Tibial nerve (tissue), 4 donors: Measurements from ENCODE around the gene MAPRE2. TPM values are rescaled to one million over a fixed set of nuclear protein-coding genes. Genes with fewer than 3 reads are reported as not detected.

Experiments
- DNase-seq, 2 donors: peaks; one replicate each; pipeline ENCODE4 v3.0.0-alpha.2; 2019; ENCODE audit warnings: low spot score in 2 of 2
- H3K27ac ChIP-seq, 4 donors: fragments of 200-600 bp; sonication (generic) in 3 of 4; one replicate each; pipeline ENCODE4 v1.5.1; 2017 to 2019; ENCODE audit warnings: mild to moderate bottlenecking in 1 of 4
- H3K27me3 ChIP-seq, 2 donors: fragments of 200-600 bp; sonication (generic) in 1 of 2; one replicate each; pipeline versions ENCODE4 v1.5.1 to v1.6.0; 2017 to 2019
- H3K36me3 ChIP-seq, 3 donors: fragments of 200-600 bp; sonication (generic); one replicate each; pipeline ENCODE4 v1.5.1; 2018 to 2019
- H3K4me1 ChIP-seq, 4 donors: fragments of 200-600 bp; sonication (generic) in 3 of 4; one replicate each; pipeline ENCODE4 v1.5.1; 2017 to 2019
- H3K4me3 ChIP-seq, 4 donors: fragments of 200-600 bp; sonication (generic) in 3 of 4; one replicate each; pipeline ENCODE4 v1.5.1; 2017 to 2019; ENCODE audit warnings: mild to moderate bottlenecking in 1 of 4, moderate library complexity in 1 of 4
- H3K9me3 ChIP-seq, 4 donors: fragments of 200-600 bp; sonication (generic) in 3 of 4; one replicate each; pipeline ENCODE4 v1.5.1; 2017 to 2019
- EP300 ChIP-seq, 2 donors: sonication (generic); formaldehyde crosslinking; IDR thresholded peaks; one replicate each; pipeline ENCODE4 v1.6.1; 2017; ENCODE audit warnings: antibody characterized with exemption in 2 of 2, mild to moderate bottlenecking in 1 of 2
- POLR2A ChIP-seq, 2 donors: fragments of 450-650 bp; IDR thresholded peaks; one replicate each; pipeline ENCODE4 v1.6.1; 2017; ENCODE audit warnings: antibody characterized with exemption in 2 of 2, mild to moderate bottlenecking in 2 of 2, moderate library complexity in 2 of 2
- WGBS, 2 donors: methylation state at CpG; one replicate each; pipeline ENCODE4 v1.1.5; 2018; 5-methylcytosine and 5-hydroxymethylcytosine counted together
- total RNA-seq, 4 donors: library from RNA; depleted of rRNA; stranded (reverse); fragments of >200 nt; gene quantifications; one replicate each; pipeline ENCODE4 v1.1.0, GENCODE V29; 2016
- TF ChIP-seq, protein P1 (sequence below), 5 experiments: fragments of 200-600 bp in 3 of 5; fragments of 450-650 bp in 2 of 5; sonication (generic) in 3 of 5; IDR thresholded peaks; one replicate each; pipeline ENCODE4 v1.5.1; 2016 to 2019; ENCODE audit warnings: antibody characterized with exemption in 5 of 5, mild to moderate bottlenecking in 3 of 5, moderate library complexity in 2 of 5

The MAPRE2 gene
- total RNA-seq, 4 donors from 2014 or later = 18.9 to 33.3 (median 29.4) TPM

- H3K4me3 ChIP-seq = no peak overlapping the region
- DNase-seq = no peak
- 39 to 42% methylated on average over 2 of the region's 2 CpGs for WGBS, 2 donors
These were observed 131.3 kb downstream of the MAPRE2 start for GRCh38 chr18:35172451-35173035.

GRCh38 chr18:35174093-35174731 lies 133.0 kb downstream of the MAPRE2 start:
- TF ChIP-seq POLR2A (IDR thresholded peaks at IDR 0.05) = no peak
- TF ChIP-seq, protein P1, sequence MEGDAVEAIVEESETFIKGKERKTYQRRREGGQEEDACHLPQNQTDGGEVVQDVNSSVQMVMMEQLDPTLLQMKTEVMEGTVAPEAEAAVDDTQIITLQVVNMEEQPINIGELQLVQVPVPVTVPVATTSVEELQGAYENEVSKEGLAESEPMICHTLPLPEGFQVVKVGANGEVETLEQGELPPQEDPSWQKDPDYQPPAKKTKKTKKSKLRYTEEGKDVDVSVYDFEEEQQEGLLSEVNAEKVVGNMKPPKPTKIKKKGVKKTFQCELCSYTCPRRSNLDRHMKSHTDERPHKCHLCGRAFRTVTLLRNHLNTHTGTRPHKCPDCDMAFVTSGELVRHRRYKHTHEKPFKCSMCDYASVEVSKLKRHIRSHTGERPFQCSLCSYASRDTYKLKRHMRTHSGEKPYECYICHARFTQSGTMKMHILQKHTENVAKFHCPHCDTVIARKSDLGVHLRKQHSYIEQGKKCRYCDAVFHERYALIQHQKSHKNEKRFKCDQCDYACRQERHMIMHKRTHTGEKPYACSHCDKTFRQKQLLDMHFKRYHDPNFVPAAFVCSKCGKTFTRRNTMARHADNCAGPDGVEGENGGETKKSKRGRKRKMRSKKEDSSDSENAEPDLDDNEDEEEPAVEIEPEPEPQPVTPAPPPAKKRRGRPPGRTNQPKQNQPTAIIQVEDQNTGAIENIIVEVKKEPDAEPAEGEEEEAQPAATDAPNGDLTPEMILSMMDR (IDR thresholded peaks at IDR 0.05) = no peak
- TF ChIP-seq EP300 (IDR thresholded peaks at IDR 0.05) = no peak
- Histone ChIP-seq H3K4me3 (no peak overlapping the region), H3K36me3 (no peaks in the 10 kb centered on the region), H3K9me3 (no peaks in the 10 kb centered on the region), H3K4me1 (peaks cover 0 to 37% (median 8%) of the 10 kb centered on the region in 4 donors), H3K27me3 (no peaks in the 10 kb centered on the region), H3K27ac (peak overlapping the region in 2 of 4 donors; percentile 12 to 22)
- DNase-seq = no peak
- WGBS, 2 donors = 16 to 32% methylated on average over 5 of the region's 5 CpGs

More at GRCh38 chr18:35172451-35173035, 131.3 kb downstream of the MAPRE2 start:
- peaks cover 0 to 37% (median 8%) of the 10 kb centered on the region in 4 donors for H3K4me1 ChIP-seq
- H3K9me3 ChIP-seq = no peaks in the 10 kb centered on the region
- TF ChIP-seq POLR2A (IDR thresholded peaks at IDR 0.05) (no peak), EP300 (IDR thresholded peaks at IDR 0.05) (no peak)
- TF ChIP-seq, protein P1 (IDR thresholded peaks at IDR 0.05) = no peak
- H3K27me3 ChIP-seq = no peaks in the 10 kb centered on the region
- H3K36me3 ChIP-seq = no peaks in the 10 kb centered on the region
- H3K27ac ChIP-seq = peak overlapping the region in 1 of 4 donors; percentile 64

DNA sequence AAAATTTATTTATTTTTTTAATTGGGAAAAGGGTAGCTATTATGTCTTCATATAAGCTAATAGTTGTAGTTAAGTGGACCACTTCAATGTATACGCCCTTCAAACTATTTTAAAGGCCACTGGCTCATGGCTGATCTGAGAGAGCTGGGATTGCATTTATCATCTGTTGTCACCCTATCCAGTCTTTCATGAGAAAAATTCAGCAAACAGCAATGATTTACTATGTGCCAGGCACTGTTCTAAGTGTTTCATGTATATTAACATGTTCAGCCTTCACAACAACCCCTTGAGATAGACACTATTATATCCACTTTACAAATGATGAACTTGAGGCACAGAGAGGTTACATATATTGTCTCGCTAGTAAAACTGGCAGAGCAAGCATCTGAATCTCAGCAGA lies 133.5 kb downstream of the MAPRE2 start:
- Histone ChIP-seq H3K27ac (peak overlapping the region in 2 of 4 donors; percentile 12 to 22), H3K4me1 (peaks cover 0 to 37% (median 8%) of the 10 kb centered on the region in 4 donors), H3K36me3 (no peaks in the 10 kb centered on the region), H3K4me3 (no peak overlapping the region), H3K27me3 (no peaks in the 10 kb centered on the region), H3K9me3 (no peaks in the 10 kb centered on the region)
- TF ChIP-seq, protein P1 (IDR thresholded peaks at IDR 0.05) = no peak
- TF ChIP-seq POLR2A (IDR thresholded peaks at IDR 0.05) = no peak
- no peak for TF ChIP-seq EP300 (IDR thresholded peaks at IDR 0.05)
- no peak for DNase-seq
- WGBS, 2 donors = 77 to 78% methylated on average over 2 of the region's 2 CpGs

- H3K9me3 ChIP-seq = no peaks in the 10 kb centered on the region
- 92 to 94% methylated on average over 3 of the region's 3 CpGs for WGBS, 2 donors
- no peak for DNase-seq
- H3K4me1 ChIP-seq = peaks cover 0 to 26% (median 6%) of the 10 kb centered on the region in 4 donors
- H3K36me3 ChIP-seq = no peaks in the 10 kb centered on the region
- no peaks in the 10 kb centered on the region for H3K27me3 ChIP-seq
- H3K4me3 ChIP-seq = no peak overlapping the region
- no peak overlapping the region for H3K27ac ChIP-seq
- TF ChIP-seq POLR2A (IDR thresholded peaks at IDR 0.05) (no peak), EP300 (IDR thresholded peaks at IDR 0.05) (no peak)
- TF ChIP-seq, protein P1 (IDR thresholded peaks at IDR 0.05) = no peak
These were observed 135.7 kb downstream of the MAPRE2 start for GRCh38 chr18:35176925-35177324.

DNA sequence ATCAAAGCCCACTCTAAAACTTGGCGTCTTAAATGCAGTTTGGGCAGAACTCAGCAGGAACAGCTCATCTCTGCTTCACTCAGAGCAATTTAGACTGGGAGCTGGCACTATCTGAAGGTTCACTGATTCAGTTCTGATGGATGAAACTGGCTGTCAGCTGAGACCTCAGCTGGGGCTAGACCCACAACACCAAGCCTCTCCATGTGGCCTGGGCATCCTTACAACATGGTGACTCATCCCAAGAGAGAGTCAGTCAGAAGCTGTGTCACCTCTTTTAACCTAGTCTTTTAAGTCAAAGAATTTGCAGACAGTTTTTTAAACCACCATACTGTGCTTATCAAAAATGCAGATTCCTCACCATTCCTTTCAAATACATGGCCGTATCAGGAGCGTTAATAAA lies 137.0 kb downstream of the MAPRE2 start:
- Histone ChIP-seq H3K4me1 (peaks cover 0 to 13% (median 3%) of the 10 kb centered on the region in 4 donors), H3K4me3 (no peak overlapping the region), H3K27me3 (no peaks in the 10 kb centered on the region), H3K36me3 (no peaks in the 10 kb centered on the region), H3K27ac (no peak overlapping the region), H3K9me3 (no peaks in the 10 kb centered on the region)
- WGBS, 2 donors = 82 to 89% methylated on average over 3 of the region's 3 CpGs
- DNase-seq = no peak
- TF ChIP-seq EP300 (IDR thresholded peaks at IDR 0.05) = no peak
- TF ChIP-seq, protein P1 (IDR thresholded peaks at IDR 0.05) = no peak
- TF ChIP-seq POLR2A (IDR thresholded peaks at IDR 0.05) = no peak
